ENCODE data around the gene TPBGL.

- TF ChIP-seq CTCF (IDR thresholded peaks at IDR 0.05) (no peak), POLR2A (IDR thresholded peaks at IDR 0.05) (no peak)
Observed at GRCh38 chr11:75261902-75262361, 21.4 kb downstream of the TPBGL start.
